HEK293T (cell line): ENCODE results near the gene SRI.

ENCODE experiments used
- ARNT ChIP-seq: fragments of 450-650 bp; IDR thresholded peaks from 2 replicates; pipeline ENCODE4 v1.6.1; 2017; ENCODE audit warnings: mild to moderate bottlenecking
- ELF4 ChIP-seq: fragments of 450-650 bp; IDR thresholded peaks from 2 replicates; pipeline ENCODE4 v1.6.1; 2017; ENCODE audit warnings: antibody characterized with exemption
- SUZ12 ChIP-seq: fragments of 450-650 bp; IDR thresholded peaks from 2 replicates; pipeline ENCODE4 v1.6.1; 2016; ENCODE audit warnings: mild to moderate bottlenecking

DNA sequence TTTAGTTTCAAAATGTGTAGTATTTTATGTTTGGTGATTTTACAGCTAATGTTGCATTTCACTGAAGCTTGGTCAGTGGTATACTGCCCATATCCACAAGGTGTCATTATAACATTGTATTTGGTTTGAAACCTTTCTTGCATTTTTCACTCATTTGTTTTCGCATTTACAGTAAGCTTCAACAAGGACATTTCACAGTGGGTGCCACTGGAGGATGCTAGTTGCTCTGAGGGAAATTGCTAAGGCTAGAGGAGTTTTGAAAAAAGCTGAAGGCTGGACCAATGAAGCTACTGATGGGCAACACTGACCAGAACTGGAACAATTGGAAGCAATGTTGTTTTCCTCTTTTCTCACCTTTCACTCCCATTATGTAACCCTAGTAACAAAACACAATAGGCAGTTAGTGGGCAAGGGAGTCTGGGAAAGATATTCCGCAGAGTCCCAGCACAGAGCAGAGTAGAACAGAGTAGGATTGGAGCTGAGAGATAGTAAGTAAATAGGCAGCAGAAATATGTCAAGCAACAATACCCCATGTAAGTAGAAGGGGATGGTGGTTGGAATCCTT is 23.6 kb upstream of the SRI start:
- TF ChIP-seq ELF4, result no peak
- no peak for TF ChIP-seq ARNT
- no peak for TF ChIP-seq SUZ12
